Left forelimb (tissue), 1 donor: ENCODE results near the gene EEA1.
"Not testable (repeated sequence)": the region's sequence is repeated elsewhere in the genome, so short reads cannot be mapped to it uniquely, and the experiment has no call there.

Experiments
- DNase-seq: peaks from one replicate; pipeline ENCODE4 v3.0.0-alpha.2; 2018; ENCODE audit warnings: low spot score

EEA1 gene

DNA sequence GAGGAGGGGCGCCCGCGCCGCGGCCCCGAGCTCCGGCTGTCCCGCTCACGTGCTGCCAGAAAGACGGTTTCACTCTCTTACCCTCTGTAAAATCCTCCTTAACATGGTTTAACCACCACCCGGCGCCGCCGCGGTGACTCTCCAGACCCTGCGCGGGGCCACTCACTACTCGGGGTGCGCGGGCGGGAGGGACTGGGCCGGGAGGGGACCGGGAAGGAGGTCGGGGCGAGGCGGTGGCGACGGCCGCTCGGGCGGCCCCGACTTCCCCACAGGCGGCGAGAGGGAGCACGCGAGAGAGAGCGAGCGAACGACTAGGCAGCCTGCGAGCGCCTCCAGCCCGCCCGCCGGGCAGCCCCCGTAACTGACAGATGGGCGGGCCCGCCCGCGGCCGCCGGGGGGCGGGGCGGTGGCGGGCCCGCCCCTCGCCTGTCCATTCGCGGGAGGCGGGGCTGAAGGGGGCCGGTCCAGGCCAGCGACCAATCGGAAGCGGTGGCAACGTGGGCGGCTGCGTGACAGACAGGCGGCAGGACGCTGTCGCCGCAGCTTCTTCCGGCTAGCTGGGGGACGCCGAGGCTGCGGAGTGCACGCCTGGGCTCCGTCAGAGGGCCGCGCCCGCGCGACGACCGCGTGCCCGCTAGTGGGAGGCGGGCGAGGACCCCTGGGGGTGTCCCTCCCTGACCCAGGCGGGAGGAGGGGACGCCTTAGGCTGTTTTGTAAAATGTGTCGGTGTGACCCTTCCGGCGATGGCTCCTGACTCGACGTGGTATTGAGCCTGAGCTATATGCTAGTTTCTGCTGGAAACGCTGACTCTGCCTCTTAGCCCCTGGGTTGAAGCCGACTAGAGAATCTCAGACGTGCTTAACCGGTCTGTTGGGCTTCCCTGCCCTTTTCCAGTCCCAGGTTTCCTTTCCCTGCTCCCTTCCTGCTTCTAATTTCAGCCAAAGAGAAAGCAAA is at the start of gene EEA1:
Gene EEA1 (minus strand): TSS at position 334 of the 954 bp plus-strand sequence. CDS start 229 bp downstream, at position 105.
- peak; percentile 96 for DNase-seq

DNA sequence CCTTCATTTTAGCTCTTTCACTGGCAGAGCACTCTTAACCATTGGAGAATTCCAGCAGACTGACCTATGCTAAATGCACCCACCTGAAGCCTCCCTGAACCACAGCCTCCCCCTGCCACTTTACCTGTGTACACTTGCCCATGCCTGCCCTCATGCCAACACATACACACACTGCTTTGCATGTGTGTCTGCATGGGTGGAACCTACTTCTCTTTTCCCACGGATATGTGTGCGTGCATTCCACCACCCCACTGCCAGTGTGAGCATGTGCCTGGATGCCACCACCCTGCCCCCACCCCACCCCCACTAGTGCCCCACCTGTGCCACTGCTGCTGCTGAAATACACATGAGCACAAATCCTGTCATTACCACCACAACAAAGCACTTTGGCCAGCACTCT is 49.5 kb upstream of the EEA1 start:
- DNase-seq, result no peak

GRCh38 chr12:92977326-92977725 is 48.2 kb upstream of the EEA1 start:
- no peak for DNase-seq

- no peak for DNase-seq
These were observed 45.7 kb upstream of the EEA1 start for GRCh38 chr12:92974759-92975158.

DNA sequence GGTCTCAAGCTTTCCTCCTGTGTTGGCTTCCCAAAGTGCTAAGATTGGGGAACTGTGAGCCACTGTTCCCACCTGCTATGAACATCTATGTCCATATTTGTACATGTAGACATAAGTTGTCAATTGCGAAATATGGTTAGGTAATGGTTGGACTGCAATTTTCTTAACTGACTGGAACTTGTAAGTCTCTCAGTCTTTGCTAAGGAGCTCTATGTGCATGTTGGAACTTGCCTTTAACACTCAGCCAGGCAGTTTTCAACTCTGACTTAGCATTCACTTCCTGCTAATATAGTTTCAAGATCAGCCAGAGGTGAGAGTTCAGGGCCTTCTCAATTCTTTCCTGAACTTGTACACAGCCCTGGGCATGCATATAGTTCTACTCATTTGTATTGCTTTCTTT is 44.5 kb upstream of the EEA1 start:
- DNase-seq, result no peak

DNA sequence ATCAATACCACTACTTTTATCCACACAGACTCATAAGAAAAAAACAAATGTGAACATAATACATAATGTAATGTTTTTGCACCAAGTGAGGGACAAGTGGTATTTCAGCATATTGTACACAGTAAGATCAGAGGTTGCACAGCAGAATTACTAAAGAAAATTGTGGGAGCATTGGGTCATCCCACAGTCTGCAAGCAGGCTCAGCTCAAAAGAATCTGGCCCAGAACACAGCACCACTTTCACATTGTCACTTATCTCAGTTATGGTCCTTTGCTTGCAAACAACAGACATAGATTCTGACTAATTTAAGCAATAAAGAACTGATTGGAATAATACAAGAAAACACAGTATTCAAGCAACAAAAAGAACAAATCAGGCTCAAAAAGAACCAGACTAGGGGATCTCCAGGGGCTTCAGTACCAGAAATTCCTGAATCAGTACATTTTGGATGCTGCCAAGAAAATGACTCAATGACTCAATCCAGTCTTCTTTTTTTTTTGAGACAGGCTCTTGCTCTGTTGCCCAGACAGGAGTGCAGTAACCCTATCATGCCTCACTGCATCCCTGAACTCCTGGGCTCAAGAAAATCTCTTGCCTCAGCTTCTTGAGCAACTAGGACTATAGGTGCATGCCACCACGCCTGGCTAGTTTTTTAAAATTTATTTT is 42.9 kb upstream of the EEA1 start:
- no peak for DNase-seq

GRCh38 chr12:92968176-92968813 is 39.2 kb upstream of the EEA1 start:
- no peak for DNase-seq

- DNase-seq, result not testable (repeated sequence)
These were observed 35.3 kb upstream of the EEA1 start for GRCh38 chr12:92964378-92964777.

GRCh38 chr12:92961949-92962348 is 32.9 kb upstream of the EEA1 start:
- DNase-seq, result no peak

DNA sequence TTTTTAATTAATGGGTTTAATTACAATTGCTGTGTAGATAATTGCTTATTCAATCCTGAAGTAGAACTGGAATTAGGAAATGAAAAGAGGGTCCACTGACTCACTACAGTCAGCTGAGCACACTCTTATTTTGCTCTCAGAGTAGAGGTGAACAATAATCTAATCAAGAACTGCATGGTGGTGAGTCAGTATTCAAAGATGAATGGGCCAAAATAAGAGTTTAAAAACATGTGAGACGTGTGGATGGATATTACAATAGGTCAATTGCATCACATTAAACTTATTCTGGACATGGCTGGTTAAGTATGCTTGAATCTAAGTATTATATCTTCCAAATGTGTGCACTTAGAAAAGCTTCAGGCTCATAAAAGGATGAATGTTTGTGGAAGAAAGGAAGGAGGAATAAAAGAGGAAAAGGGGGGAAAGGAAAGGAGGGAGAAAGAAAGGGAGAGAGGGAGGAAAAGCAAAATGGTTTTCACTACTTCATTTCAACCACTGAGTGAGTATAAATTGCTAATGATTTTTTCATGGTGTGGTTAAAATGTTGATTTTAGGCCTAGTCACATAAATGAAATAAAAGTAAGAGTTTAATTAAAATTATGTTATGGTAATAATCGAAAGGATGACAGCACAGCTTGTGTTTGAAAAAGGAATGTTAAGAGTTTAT is 27.0 kb upstream of the EEA1 start:
- DNase-seq, result no peak

GRCh38 chr12:92953747-92954146 is 24.7 kb upstream of the EEA1 start:
- DNase-seq, result no peak

DNA sequence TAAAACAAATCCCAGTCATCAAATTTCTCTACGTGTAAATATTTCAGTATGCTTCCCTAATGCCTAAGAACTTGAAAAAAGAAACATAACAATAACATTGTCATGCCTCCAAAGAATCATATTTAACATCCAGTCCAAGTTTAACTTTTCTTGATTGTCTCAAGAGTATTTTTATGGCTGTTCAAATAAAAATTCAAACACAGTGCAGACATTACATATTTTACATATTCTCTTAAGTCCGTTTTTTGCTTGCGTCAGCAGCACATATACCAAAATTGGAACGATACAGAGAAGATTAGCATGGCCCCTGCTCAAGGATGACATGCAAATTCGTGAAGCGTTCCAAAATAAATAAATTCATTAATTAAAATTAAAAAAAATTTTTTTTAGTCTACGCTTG is 23.3 kb upstream of the EEA1 start:
- no peak for DNase-seq

DNA sequence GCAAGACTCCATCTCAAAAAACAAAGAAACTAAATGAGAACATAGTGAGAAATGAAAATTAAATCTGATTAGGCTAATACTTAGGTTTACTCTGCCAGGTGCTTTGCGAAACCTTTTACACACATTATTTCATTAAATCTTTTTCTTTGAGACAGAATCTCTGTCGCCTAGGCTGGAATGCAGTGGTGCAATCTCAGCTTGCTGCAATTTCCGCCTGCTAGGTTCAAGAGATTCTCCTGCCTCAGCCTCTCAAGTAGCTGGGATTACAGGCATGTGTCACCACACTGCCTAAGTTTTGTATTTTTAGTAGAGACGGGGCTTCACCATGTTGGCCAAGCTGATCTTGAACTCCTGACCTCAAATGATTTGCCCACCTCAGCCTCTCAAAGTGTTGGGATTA is 21.9 kb upstream of the EEA1 start:
- DNase-seq, result no peak

DNA sequence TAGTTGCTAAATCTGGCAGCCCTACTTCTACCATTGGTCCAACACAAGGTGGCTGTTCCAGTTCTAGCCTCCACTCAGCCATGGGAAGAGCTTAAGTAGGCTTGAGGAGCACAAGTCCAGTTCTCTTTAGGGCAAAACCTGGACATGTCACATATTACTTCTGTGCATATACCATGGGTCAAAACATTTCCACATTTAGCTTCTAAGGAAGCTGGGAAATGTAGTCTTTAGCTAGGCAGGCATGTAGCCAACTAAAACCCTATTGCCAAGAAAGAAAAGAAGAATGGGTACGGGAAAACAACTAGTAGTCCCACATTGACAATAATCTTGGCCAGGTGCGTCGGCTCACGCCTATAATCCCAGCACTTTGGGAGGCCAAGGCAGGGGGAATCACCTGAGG is 20.9 kb upstream of the EEA1 start:
- DNase-seq, result no peak

- DNase-seq, result no peak
These were observed 20.4 kb upstream of the EEA1 start for GRCh38 chr12:92949466-92949865.

DNA sequence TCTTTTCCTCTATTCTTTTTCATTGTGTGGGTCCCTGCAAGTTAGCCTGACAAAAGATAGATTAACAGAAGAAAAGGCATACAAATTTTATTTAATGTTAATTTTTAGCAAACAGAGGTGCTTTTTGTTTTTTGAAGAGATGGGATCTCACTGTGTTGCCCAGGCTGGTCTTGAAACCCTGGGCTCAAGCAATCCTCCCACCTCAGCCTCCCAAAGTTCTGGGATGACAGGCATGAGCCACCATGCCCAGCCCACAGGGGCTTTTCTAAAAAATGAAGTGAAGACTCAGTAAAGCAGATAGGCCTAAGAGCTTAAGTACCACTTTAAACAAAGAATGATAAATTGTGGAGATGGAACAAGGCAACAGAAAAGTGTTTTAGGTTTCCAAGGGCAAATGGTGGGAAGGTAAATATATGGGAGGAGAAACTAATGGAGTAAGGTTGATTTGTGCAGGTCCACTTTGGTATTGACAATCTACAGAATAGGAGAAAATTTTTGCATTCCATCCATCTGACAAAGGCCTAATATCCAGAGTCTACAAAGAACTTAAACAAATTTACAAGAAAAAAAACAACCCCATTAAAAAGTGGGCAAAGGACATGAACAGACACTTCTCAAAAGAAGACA is 18.6 kb upstream of the EEA1 start:
- no peak for DNase-seq

- no peak for DNase-seq
These were observed 16.6 kb upstream of the EEA1 start for GRCh38 chr12:92945659-92946220.

DNA sequence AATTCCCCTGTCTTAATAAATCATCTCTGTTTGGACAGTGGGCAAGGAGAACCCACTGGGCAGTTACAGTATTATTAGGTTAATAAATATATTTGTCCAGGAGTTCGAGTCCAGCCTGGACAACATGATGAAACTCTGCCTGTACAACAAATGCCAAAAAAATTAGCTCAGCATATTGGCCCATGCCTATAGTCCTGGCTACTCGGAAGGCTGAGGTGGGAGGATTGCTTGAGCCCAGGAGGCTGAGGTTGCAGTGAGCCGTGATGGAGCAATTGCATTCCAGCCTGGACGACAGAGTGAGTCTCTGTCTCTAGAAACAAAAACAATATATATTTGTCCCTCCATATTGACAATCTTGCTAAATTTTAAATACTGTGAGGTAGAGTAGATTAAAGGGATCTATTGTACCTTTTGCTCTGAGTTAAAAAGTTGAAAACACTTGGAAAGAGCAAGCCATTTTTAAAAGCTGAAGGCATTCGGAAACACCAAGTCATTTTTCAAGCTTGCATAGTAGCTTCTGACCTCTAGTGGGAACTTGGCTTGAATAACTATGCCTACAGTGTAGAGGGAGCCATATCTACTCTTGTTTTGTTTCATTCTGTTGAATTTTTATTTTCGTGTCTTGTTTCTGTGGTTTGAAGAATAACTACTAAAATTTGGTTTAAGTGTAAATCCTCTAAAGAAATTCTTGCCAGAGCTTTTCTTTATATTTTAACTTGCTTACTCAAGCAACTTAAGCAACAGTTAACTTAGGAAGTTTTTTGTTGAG is 14.6 kb upstream of the EEA1 start:
- no peak for DNase-seq

DNA sequence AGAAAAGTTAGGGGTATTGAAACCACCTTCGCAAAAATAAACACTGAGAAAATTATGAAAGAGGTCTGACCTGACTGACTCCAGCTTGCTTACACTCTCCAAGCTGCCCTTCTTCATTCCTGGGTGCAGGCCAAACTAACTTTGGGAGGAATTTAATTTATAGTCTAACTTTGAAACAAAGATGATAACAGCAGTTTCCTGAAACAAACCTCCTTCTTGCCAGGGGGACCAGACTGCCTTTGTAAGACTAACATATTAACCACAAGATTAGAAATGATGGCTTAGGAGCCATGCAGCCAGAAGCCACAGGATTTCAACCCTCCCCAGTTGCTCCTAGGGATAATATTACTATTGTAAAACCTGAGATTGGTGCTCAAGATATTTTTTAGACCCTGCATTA is 13.8 kb upstream of the EEA1 start:
- no peak for DNase-seq

DNA sequence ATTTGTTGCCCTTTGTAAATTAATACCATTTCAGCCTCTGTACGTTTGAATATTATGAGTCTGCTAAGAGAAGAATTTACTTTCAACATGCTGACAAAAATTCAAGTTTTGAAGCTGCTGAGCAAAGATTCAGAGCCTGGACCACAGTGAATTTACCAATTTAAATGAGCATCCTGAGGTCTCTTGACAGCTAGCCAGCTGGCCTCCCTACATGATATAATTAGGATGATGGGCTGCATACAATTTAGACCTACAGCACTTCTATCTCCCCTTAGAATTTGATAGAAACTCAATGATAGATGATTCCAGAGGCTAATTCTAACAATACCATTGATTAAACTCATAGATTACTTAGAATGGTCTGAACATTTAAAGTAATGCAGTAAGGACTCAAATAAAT is 10.0 kb upstream of the EEA1 start:
- DNase-seq, result no peak

DNA sequence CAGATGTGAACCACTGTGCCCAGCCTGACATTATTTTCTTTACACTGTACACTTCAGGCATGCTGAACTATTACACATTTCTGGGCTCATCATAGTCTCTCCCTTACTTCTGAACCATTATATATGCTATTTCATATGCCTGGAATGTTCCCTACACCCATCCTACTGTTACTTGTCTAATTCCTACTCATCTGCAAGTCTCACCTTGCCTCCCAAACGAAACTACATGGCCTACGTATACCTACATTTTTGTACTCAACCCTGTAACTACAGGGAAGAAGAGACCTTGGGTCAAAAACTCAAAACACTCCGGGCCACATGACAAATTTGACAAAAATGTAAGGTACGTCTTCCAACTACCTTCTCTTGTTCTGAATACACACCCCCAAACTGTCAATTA is 9.5 kb upstream of the EEA1 start:
- DNase-seq, result no peak
